Hepatocyte (in vitro differentiated cells): Measurements from ENCODE around the gene APBA2.
A peak's percentile ranks its signal among the peaks of the same experiment; 100 is the strongest.

Experiments used
- CTCF ChIP-seq: fragments of 200-600 bp; sonication (generic); IDR thresholded peaks from 2 replicates; pipeline ENCODE4 v1.5.1; 2016; ENCODE audit warnings: antibody characterized with exemption, mild to moderate bottlenecking; ENCODE audit not compliant: poor library complexity
- EZH2 ChIP-seq: fragments of 200-600 bp; sonication (generic); IDR thresholded peaks from 2 replicates; pipeline ENCODE4 v1.6.1; 2016; ENCODE audit warnings: antibody characterized with exemption, mild to moderate bottlenecking, borderline replicate concordance
- EZH2phosphoT487 ChIP-seq: fragments of 200-600 bp; sonication (generic); IDR thresholded peaks from one replicate; pipeline ENCODE4 v1.6.1; 2018; ENCODE audit warnings: antibody characterized with exemption, mild to moderate bottlenecking, low read depth, moderate library complexity; ENCODE audit not compliant: unreplicated experiment, severe bottlenecking

- TF ChIP-seq CTCF (peak; percentile 70), EZH2 (no peak), EZH2phosphoT487 (no peak)
Observed at GRCh38 chr15:28975766-28976179, 90.0 kb downstream of the APBA2 start.
